Eye (tissue), 1 donor: ENCODE measurements around the gene PIP5K1C.
"Not testable (repeated sequence)": the region's sequence is repeated elsewhere in the genome, so short reads cannot be mapped to it uniquely, and the experiment has no call there.

Experiments
- DNase-seq: peaks from one replicate; pipeline ENCODE4 v3.0.0-alpha.2; 2015

The PIP5K1C gene

DNA sequence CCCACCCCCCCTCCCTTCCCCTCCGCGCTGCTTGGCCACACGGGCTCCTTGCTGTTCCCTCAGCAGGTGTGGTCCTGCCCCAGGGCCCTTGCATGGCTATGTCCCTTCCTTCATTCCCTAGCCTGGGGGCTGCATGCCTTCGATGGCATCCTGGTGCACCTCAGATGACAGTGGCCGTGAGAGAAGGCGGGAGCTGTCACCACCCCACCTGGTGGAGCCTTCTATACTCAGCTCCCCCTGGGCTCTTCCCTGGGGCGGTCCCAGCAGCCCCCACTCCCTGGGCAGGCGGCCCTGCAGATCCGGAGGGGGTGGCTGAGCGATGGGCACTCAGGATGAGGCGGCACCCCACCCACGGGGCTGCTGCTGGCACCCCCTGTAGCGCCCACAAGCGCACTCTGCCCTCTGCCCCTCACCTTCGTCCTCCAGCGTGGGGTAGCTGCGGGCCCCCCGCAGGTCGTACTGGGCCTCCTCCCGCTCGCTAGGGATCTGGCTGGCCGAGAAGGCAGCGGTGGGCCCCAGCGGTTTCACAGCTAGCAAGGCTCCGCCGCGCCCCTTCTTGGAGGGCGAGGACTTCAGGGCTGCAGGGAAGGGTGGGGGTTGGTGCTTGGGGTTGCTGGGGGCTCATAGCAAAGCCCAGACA, 56.5 kb downstream of the PIP5K1C start:
- no peak for DNase-seq

DNA sequence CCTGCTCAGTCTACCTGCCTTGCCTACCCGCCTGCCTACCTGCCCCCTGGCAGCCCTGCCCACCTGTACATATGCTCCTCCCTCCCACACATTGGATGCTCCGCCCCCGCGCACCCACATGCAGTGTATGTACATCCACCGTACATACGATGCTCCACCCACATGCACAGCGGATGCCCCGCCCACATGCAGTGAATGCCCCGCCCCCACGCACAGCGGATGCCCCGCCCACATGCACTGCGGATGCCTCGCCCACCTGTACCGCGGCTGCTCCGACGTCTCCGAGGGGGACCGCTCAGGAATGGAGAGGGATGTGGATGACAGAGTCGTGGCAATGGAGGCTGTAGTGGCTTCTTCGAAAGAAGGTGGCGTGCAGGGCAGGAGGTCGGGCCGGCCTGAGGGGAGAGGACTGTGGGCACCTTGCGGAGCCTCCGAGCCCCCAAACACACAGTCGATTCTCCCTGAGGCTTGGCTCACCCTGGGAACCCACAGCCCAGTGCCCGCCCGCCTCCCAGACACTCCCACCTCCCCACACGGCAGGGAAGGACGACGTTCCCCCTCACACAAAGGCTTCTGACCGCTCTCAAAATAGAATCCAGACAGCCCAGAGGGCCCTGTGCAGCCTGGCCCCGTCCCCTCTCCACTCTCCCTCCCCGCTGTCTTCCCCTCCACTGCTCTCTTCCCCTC, 57.1 kb downstream of the PIP5K1C start:
- no peak for DNase-seq

DNA sequence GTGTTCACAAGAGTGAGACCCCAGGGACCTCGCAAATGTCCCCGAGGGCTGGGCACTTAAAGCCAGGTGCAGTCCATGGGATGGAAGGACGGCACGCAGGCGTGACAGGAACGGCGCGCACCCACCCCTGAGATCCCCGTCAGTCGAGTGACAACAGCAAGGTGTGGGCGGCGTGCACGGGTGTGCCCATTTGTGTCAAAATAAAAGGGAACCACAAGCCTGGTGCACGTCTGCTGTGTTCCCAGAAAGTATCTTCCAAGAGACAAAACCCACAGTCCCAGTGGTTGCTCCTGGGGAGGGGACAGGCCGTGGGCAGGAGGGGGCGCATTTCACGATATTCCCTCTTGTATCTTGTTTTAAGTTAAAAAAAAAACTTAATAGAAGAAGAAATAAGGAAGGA, 58.0 kb downstream of the PIP5K1C start:
- DNase-seq = no peak

DNA sequence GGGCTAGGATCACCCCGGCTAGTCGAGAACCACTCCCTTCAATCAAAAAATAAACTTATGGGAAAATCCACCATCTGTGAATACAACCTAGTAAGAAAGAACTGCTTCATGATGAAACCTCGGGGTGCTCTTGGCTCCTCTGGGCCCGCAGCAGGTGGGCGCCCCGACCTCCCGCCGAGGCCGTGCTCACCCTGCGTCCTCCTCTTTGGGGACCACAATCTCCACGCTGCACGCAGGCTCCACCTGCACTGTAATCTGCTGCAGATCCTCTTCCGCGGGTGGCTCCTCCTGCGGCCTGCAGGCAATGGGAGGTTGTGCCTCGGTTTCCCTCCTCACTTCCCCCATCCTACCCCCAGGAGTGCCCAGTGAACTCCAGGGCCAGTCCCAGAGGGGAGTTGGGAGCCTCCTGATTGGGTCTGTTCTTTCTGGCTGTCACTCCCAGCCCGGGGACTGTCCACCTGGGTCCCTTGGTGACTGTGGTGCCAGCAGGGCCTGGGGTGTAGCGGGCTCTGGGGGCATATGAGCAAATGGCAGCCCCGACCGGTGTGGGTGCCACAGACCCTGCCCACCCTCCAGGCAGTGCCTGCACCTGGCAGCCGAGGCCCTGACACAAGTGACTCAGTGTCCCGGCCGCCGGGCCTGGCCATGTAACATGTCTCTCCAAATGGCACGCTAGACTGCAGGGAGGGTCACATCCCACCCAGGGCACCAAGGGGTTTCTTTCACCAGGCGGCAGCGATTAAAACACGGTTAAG, 58.6 kb downstream of the PIP5K1C start:
- no peak for DNase-seq

DNA sequence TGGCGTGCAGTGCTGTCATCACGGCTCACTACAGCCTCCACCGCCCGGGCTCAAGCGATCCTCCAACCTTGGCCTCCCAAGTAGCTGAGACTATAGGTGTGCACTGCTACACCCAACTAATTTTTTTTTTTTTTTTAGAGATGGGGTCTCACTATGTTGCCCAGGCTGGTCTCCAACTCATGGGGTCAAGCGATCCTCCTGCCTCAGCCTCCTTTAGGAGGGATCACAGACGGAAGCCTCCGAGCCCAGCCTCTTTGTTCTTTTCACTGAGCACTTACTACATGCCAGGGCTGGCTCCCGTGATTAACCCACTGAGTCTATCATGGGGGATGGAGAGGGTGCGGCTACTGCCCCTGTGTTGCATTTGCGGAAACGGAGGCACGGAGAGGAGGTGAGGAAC, 60.8 kb downstream of the PIP5K1C start:
- DNase-seq = no peak

DNA sequence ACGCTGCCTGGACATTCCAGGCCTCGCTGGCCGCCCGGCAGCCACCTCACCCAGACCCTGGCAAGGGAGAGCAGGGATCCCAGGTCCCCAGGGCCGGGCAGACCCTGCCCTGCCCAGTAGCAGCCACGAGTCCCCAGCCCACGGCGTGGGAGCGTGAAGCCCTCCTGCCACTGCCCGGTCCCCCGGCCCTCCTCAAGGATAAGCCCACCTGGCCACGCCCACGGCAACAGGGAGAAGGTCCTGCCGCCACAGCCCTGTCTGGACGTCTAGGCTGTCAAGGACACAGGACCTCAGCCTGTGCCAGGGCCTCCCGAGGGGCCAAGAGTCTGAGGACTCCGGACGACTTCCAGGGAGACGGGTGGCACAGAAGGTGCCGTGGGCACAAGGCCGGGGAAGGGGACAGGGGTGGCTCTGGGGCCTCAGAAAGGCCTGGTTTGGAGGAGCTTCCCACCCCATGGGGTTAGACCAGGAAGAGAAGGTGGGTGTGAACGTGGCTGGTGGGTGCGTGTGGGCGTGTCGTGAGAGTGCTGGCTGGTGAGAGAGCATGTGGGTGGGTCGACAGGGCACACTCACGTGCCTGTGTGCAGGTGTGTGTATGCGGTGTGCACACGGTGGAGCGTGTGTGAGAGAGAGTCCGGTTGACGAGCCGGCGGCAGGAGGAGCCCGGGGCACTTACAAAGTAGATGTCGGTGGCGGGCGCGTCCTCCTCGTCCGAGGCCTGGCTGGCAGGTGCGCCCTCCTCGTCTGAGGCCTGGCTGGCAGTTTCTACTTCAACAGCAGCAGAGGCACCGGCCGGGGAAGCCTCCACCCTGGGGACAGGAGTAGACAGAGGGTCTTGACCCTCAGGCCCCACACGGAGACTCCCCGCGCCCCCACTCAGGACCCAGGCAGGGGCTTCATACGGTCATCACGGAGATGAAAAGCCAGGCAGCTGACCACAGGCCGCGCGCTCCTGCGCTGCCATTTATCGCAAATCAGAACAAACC, 61.8 kb downstream of the PIP5K1C start:
- no peak for DNase-seq

DNA sequence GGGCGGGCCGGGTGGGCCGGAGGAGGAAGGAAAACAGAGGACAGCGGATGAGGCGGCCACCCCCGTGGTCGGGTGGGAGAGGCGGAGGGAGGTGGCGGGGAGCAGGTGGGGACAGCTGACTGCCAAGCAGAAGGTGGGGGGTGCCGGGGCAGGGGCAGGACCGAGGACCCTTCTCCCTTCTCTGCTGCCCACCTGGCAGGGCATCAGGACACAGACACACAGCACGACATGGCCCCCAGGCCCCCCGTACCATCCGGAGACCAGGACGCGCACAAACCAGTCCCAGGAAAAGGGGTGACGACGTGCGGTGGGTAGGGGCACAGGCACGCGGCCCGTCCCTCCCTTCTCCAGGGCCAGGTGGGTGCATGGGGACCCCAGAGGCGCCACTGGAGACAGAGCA, 62.6 kb downstream of the PIP5K1C start:
- no peak for DNase-seq

DNA sequence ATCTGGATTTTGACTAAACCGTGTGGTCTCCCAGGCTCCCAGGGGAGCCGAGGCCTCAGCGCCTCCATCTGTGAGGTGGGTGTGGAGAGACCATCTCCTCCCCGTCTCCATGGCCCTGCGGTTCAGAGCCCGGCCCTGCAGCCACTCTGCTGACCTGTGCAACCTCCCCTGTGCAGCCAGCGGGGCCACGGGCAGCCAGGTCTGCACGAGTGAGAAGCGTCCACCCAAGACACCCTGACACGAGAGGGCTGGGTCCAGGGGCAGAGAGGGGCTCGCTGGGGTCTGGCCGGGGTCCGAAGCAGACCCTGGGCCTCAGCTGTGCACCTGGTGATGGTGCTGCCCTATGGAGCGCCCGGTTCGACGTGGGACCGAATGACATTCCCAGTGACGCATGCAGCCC, 63.3 kb downstream of the PIP5K1C start:
- no peak for DNase-seq

DNA sequence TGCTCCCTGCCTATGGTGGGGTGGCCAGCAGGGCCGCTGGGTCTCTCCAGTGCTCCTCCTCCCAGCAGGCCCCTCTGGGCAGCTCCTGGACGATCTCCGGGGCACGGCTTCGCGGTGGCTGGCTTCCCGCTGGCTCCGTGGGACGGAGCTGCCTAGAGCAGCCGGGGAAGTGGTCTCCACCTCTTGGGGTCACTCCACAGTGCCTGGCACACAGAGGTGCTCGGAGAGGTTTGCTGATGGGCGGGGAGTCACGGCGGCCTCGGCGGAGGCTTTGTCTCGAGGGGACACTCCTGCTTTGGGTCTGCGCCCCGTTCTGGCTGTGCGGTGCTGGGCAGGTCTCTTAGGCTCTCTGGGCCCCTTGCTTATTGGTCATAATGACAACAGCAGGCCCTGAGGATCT, 63.8 kb downstream of the PIP5K1C start:
- DNase-seq = no peak

DNA sequence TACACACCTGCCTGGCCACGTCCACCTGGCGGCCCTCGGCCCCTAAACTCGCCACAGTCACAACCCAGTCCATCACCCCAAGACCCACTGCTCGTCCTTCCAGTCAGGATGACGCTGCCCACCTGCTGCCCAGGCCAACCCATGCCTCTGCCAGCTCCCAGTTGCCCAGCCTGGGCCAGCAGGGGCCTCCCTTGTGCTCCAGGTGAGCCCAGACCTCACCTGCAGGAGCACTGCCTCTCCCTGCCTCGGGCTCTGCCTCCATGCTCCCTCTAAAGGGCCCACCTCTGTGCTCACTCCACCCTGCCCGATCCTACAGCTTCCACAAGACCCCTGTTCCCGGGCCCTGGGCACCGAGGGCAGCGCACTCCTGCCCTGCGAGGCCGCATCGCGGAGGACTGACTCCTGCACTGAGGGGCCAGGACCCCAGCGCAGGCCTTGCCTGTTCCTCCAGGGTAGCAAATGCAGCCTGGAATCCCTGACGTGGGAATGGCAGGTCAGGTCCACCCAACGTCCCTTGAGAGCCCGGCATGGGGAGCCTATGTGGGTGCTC, 65.7 kb downstream of the PIP5K1C start:
- no peak for DNase-seq

DNA sequence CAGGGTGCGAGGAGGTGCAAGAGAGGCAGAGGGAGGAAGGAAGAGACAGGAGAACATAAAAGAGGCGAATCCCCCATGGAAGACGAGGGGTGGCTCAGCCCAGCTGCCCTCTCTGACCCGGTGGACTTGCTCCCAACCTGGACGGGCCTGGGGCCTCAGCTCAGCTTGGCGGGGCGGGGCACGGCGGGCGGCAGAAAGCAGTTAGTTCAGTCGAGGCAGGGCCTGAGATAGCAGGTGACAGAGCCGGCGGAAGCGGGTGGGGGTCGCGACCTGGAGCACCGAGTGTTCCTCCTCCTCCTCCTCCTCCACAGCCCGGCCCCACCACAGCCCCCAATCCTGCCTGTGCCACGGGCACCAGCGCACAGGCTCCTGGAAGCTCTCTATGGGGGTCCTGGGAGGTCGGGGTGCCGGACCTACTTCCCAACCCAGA, 66.7 kb downstream of the PIP5K1C start:
- no peak for DNase-seq

DNA sequence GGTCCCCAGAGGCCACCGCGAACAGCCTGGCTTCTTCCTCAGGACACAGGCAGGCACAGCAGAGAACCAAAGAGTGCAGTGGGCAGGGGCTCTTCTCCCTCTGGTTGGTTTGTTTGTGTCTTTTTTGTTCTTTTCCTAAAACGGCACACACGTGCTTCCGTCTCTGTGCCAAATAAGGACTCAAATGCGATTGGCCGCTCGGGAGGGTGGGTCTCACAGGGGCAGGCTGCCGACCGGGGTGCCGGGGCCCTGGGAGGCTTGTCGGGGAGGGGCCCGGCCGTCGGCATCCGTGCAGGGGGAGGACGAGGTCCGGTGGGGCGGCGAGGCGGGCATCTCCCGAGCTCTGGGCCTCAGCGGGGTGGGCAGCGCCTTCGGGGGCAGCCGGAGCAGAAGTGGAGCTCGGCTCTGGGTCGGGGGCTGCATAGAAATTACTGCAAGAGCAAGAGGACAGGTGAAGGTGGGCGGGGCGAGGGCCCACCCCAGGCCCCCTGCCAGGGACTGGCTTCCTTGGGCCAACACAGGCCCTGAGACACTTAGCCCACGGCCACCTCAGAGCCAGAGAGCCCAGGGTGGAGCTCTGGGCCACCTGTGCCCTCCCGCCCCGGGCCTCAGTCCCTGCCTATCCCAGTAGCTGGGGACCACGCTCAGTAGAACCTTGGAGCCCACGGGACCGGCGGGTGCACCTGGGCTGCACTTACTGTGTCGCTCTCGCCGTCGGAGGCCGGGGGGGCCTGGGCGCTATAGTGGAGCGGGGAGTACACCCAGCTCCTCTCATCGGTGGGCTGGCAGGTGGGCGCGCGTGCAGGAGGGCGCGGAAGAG, 67.3 kb downstream of the PIP5K1C start:
- no peak for DNase-seq

DNA sequence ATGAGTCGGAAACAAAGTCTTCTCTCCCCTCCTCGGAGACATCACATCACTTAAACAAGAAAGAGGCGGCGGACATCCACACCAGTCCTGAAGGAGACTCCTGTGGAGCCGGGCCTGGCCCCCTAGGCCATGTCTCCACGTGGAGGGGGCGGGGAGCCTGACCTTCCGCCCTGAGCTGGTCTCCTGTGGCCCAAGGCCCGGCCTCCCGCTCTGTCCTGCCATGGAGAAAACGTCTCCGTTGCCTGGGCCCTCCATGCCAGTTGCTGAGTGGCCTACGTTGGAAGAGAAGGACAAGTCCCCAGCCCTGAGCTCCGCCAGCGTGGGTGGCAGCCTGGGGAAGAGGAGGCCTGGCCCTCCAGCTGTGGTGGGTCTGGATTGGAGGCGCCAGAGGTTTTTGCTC, 68.2 kb downstream of the PIP5K1C start:
- no peak for DNase-seq

DNA sequence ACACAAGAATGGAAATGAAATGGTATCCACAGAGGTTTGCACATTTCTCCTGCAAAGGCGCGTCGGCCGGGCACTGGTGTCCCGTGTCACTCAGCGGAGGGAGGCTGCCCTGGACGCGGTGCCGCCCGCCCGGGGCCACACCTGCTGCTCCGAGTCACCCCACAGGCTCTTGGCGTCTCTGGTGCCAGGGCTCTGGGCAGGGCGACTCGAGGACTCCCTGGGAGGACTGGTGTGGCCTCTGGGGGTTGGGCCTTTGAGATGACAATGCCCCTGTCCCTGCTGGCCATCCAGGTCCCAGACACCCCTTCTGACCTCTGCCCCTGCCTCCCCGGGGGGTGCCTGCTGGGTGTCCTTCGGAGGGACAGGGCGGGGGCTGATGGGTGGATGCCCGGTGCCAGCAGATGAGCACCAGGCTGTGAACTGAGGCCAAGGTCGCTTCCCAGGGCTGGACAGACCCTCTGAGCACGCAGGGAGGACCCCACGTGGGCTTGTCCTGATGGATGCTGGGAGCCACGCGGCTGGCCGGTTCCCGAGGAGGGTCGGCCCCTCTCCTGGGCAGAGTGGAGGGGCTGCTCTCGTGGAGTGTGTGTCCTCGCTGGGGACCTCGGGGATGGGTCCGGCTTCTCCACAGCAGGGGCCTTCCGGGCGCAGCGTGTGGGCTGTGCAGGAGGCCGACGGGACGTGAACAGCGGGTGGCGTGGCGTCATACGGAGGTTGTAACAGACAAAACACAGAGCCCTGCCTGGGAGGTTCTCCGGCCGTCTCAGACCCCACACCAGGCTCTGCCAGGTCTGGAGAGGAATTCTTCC, 69.0 kb downstream of the PIP5K1C start:
- no peak for DNase-seq

DNA sequence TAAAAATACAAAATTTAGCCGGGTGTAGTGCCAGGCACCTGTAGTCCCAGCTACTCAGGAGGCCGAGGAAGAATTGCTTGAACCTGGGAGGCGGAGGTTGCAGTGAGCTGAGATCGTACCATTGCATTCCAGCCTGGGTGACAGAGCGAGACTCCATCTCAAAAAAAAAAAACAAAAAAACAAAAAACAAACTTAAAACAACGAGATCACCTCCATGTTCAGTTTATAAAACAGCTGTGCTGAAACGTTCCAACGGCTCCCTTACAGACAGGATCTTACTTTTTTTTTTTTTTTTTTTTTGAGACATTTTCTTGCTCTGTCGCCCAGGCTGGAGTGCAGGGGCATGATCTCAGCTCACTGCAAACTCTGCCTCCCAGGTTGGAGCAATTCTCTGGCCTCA, 71.5 kb downstream of the PIP5K1C start:
- not testable (repeated sequence) for DNase-seq

DNA sequence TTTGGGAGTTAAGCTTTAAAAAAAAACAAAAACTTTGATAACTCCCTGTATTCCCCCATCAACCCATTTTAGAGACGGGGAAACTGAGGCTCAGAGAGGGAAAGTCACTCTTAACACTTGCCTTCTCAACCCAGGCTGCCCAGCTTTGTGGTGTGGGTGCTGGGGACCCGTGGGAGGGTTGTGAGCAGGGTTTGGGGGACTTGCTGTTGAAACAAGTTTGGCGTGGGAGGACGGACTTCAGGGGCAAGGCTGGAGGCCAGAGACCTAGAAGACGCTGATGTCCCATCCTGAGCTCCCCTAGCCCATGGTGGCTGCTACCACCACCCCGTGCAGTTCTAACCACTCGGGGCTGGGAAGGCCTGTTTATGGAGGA, 72.9 kb downstream of the PIP5K1C start:
- DNase-seq = no peak

DNA sequence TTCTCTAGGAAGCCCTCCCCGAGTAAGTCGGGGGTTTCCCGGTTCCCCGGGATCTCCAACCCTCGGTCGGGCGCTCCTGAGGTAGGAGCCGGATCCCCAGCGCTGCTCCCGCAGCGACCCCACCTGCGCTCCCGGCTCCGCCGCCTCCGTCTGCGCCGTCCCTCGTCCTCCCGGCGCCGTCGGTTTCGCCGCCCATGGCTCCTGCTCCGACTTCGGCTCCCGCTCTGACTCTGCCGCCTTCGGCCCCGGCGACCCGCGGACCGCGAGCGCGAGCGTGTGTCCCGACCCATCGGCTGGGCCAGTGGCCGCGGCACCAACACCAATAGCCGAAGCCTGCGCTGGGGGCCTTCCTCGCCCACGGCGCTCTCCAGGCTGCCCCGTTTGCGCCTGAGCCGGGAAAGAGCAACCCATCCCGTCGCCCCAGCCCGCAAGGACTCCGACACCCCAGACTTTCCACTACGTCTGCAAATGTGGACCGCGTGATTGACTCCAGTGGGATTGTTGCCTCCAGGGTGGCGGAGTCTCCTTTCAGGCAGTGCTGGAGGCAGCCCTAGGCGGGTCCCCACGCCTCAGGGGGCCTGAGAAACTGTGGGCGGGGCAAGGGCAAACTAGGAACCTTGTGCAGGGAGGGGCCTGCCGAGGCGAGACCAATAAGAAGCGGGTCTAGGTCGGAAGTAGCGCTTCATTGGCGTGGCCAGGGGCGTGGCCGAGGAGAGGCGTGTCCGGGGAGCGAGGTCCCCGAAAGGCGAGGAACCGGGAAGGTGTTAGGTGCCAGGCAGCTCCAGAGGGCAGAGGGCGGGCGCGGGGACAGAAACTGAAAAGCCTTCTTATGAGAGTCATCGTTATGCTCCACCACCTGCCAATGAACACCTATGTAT, 73.6 kb downstream of the PIP5K1C start, which contains the start of gene CACTIN:
CACTIN (minus strand) TSS at position 318 of the 878 bp plus-strand sequence; CDS start at position 290, 28 bp downstream.
- DNase-seq = peak; percentile 99

DNA sequence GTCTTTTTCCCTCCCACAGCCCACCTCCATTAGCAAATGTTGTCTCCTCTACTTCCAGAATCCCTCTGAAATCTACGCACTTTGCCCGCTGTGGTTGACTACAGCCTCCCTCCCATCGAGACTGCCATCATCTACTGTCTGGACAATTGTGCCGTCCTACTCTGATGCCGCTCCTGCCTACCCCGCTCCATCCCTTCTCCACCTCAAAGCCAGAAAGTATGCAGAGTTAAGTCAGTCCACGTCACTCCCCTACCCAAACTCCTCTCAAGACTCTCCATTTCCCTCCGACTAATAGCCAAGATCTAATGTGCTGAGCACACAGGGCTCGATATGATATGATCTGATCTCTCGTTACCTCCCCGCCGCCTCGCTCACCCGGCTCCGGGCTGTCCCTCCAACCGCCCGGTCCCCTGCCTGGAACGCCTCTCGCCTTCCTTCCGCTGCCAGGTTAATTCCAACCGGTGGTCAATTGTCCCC, 74.2 kb downstream of the PIP5K1C start:
- peak; percentile 12 for DNase-seq

DNA sequence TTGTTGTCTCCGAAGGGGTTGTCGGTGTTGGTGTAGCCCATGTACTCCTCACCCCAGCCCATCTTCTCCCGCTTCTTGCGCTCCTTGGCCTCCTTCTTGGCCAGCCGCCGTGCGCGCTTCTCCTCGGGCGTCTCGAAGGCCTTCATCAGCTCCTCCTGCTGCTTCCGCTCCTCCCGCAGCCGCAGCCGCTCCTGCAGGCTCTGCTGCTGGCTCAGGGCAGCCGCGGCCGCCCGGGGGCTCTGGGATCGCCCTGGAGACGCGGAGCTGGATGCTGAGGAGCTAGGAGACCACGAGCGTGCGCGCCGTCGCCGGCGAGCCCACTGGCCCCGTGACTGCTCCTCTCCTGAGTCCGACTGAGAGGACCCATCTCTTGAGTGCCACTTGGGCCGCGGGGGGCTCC, 76.6 kb downstream of the PIP5K1C start:
- DNase-seq = no peak
